AG04449 (cell line): ENCODE data around the gene NTRK3.

Experiments
- CTCF ChIA-PET: fragments of 350-600 bp; formaldehyde crosslinking; extraction: SDS; loops from one replicate; lab custom pipeline; 2021; ENCODE audit warnings: antibody characterized with exemption; lab: Yijun Ruan, JAX
- POLR2A ChIA-PET: fragments of 400-600, 350-600 bp; formaldehyde crosslinking; extraction: SDS; loops from one replicate; lab custom pipeline; 2020; ENCODE audit warnings: antibody characterized with exemption, inconsistent platforms; lab: Yijun Ruan, JAX
- DNase-seq: peaks from one replicate; pipeline ENCODE4 v3.0.0-alpha.2; 2010; ENCODE audit warnings: low read depth, low spot score
- H3K4me3 ChIP-seq: 2 replicates; pipeline ENCODE4 v1.5.1; 2011; ENCODE audit warnings: low read depth, mild to moderate bottlenecking, control low read depth, low read length
- CTCF ChIP-seq: IDR thresholded peaks from one replicate; pipeline ENCODE4 v1.5.1; 2011; ENCODE audit warnings: mild to moderate bottlenecking, moderate library complexity, low read length, control low read depth, inconsistent platforms; ENCODE audit not compliant: insufficient read depth; ENCODE audit errors: missing control alignments

NTRK3 gene

GRCh38 chr15:88231909-88232644 lies 24.5 kb downstream of the NTRK3 start:
- no peak for DNase-seq
- ChIA-PET CTCF (interaction anchor here (1.2 to 5.8 kb wide), 4 partner anchors 9 to 15 kb away, joined by 5 to 57 read pairs (median 6); no protein-coding TSS in a partner anchor), POLR2A (no interaction called here)
- no peak overlapping the region for H3K4me3 ChIP-seq
- no peak for TF ChIP-seq CTCF

GRCh38 chr15:88230823-88231222 lies 25.7 kb downstream of the NTRK3 start:
- no peak for DNase-seq
- POLR2A ChIA-PET: interaction anchor here (0.5 kb wide), 1 partner anchor 12 kb away, joined by 3 read pairs; no protein-coding TSS in a partner anchor
- TF ChIP-seq CTCF: no peak
- no peak overlapping the region for H3K4me3 ChIP-seq
- CTCF ChIA-PET: interaction anchor here (1.3 to 1.7 kb wide), 2 partner anchors 11 to 14 kb away, joined by 4 to 6 read pairs; no protein-coding TSS in a partner anchor

GRCh38 chr15:88225461-88225860 lies 31.1 kb downstream of the NTRK3 start:
- CTCF ChIA-PET: no interaction called here
- H3K4me3 ChIP-seq: no peak overlapping the region
- POLR2A ChIA-PET: no interaction called here
- no peak for DNase-seq
- TF ChIP-seq CTCF: no peak

GRCh38 chr15:88223084-88223483 lies 33.5 kb downstream of the NTRK3 start:
- no peak for DNase-seq
- H3K4me3 ChIP-seq: no peak overlapping the region
- no peak for TF ChIP-seq CTCF
- ChIA-PET POLR2A (no interaction called here), CTCF (no interaction called here)

- H3K4me3 ChIP-seq: no peak overlapping the region
- ChIA-PET POLR2A (no interaction called here), CTCF (interaction anchor here (1.1 to 1.6 kb wide), 2 partner anchors 24 to 26 kb away, joined by 3 to 5 read pairs; no protein-coding TSS in a partner anchor)
- no peak for DNase-seq
- TF ChIP-seq CTCF: no peak
Measured at GRCh38 chr15:88221836-88222235, 34.7 kb downstream of the NTRK3 start.
